ENCODE data around the gene RAD51B. TPM values are rescaled to one million over a fixed set of nuclear protein-coding genes. Genes with fewer than 3 reads are reported as not detected.

Gene RAD51B
- total and polyA plus RNA-seq, 8 donors, result 1.8 to 30.7 (median 15.3) TPM

DNA sequence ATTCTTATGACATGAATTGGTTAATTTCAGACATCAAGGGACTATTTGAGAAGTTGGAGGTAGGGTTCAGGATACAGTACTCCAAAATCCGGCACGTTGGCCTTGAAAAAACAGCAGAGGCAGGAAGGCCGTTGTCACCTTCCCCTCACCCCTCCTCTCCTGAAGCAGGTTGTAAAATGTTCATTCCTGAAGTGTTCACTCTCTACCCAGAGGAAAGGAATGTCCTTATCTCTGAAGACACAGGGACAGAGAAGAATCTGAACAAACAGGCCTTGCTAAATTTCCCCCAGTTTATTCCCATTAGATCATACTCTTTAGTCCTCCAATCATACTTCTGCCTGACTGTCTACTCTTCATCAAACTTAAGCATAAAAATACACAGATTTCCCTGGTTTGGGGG lies 659.7 kb downstream of the RAD51B start:
- Histone ChIP-seq H3K9me3 (no peaks in the 10 kb centered on the region), H3K4me3 (no peak overlapping the region), H3K27ac (no peak overlapping the region), H3K4me1 (peaks cover 24 to 54% (median 41%) of the 10 kb centered on the region in 4 donors), H3K27me3 (no peaks in the 10 kb centered on the region), H3K36me3 (no peaks in the 10 kb centered on the region)
- TF ChIP-seq POLR2A (IDR thresholded peaks at IDR 0.05), result no peak
- intact Hi-C loops (cut with DNase I; ENCODE audit: low total_unique reads), result no loop called here
- 86 to 95% (median 90%) methylated on average over 3 of the region's 3 CpGs for WGBS, 5 donors
- no peak for DNase-seq

GRCh38 chr14:68482018-68482417 lies 662.4 kb downstream of the RAD51B start:
- Histone ChIP-seq H3K9me3 (no peaks in the 10 kb centered on the region), H3K27me3 (no peaks in the 10 kb centered on the region), H3K27ac (peak overlapping the region in 1 of 5 donors; percentile 74), H3K36me3 (no peaks in the 10 kb centered on the region), H3K4me3 (no peak overlapping the region), H3K4me1 (peaks cover 26 to 57% (median 44%) of the 10 kb centered on the region in 4 donors)
- WGBS, 5 donors, result 85 to 94% (median 87%) methylated on average over 2 of the region's 2 CpGs
- DNase-seq, result no peak
- intact Hi-C loops (cut with DNase I; ENCODE audit: low total_unique reads), result no loop called here
- no peak for TF ChIP-seq CTCF (IDR thresholded peaks at IDR 0.05)
- TF ChIP-seq POLR2AphosphoS5 (IDR thresholded peaks at IDR 0.05), result no peak
- TF ChIP-seq POLR2A (IDR thresholded peaks at IDR 0.05), result no peak
- no peak for TF ChIP-seq EP300 (IDR thresholded peaks at IDR 0.05)

DNA sequence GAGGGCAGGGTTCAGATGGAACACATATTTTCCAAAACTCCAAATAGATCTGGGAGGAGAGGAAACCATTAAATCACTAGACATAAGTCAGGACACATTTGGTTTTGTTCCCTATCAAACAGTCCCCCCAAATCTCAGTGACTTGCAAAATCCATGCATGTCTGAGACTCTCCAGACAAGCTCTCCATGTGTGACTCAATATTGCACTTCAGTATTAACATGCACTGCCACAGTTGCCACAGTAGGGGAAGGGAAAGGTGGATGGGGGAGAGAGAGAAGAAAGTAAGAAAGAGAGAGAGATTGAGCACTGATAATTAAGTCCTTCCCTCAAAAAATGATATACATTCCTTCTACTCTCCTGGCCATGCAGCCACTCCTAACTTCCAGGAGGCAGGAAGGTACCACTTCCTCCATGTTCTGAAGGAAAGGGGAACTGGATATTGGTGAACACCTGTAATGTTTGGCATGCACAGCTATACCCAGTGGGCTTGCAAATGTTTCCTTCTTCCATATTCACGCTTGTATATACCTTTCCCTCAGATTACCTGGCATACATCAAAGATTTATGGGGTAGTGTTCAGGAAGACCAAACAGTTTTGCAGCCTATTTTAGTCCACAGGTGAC lies 663.3 kb downstream of the RAD51B start:
- TF ChIP-seq POLR2A (IDR thresholded peaks at IDR 0.05) (no peak), CTCF (IDR thresholded peaks at IDR 0.05) (no peak), POLR2AphosphoS5 (IDR thresholded peaks at IDR 0.05) (no peak), EP300 (IDR thresholded peaks at IDR 0.05) (no peak)
- peak overlapping the region in 3 of 5 donors; percentile 50 to 74 (median 52) for H3K27ac ChIP-seq
- no peaks in the 10 kb centered on the region for H3K36me3 ChIP-seq
- H3K27me3 ChIP-seq, result no peaks in the 10 kb centered on the region
- WGBS, 5 donors, result 90 to 94% (median 91%) methylated on average over 1 of the region's 1 CpG
- DNase-seq, result no peak
- H3K4me1 ChIP-seq, result peaks cover 23 to 60% (median 41%) of the 10 kb centered on the region in 4 donors
- H3K4me3 ChIP-seq, result no peak overlapping the region
- H3K9me3 ChIP-seq, result no peaks in the 10 kb centered on the region
- intact Hi-C loops (cut with DNase I; ENCODE audit: low total_unique reads), result no loop called here

GRCh38 chr14:68486033-68486732 lies 666.6 kb downstream of the RAD51B start:
- DNase-seq, result peak in 1 of 2 donors; percentile 61
- 45 to 68% (median 53%) methylated on average over 7 of the region's 7 CpGs for WGBS, 5 donors
- intact Hi-C loops (cut with DNase I; ENCODE audit: low total_unique reads), result no loop called here
- Histone ChIP-seq H3K4me1 (peaks cover 23 to 58% (median 41%) of the 10 kb centered on the region in 4 donors), H3K9me3 (no peaks in the 10 kb centered on the region), H3K36me3 (no peaks in the 10 kb centered on the region), H3K27ac (peak overlapping the region in 4 of 5 donors; percentile 6 to 74 (median 33)), H3K4me3 (no peak overlapping the region), H3K27me3 (no peaks in the 10 kb centered on the region)
- no peak for TF ChIP-seq POLR2AphosphoS5 (IDR thresholded peaks at IDR 0.05)
- no peak for TF ChIP-seq EP300 (IDR thresholded peaks at IDR 0.05)
- no peak for TF ChIP-seq POLR2A (IDR thresholded peaks at IDR 0.05)
- no peak for TF ChIP-seq CTCF (IDR thresholded peaks at IDR 0.05)

DNA sequence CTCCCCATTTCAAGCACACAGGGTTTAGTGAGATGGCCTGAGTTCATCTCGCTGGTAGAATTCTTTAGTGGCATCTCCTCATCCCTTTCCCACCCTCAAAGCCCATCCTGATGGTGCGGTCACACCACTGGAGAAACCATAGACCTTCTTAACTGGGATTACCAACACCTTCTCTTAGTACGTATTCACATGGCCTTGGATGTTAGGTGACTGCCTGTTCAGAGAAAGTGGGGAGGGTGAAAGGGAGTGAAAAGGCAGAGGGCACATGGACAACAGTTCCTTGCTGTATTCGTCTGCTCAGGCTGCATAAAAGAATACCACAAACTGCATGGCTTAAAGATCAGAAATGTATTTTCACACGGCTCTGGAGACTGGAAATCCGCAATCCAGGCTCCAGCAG lies 667.2 kb downstream of the RAD51B start:
- Histone ChIP-seq H3K27me3 (no peaks in the 10 kb centered on the region), H3K4me1 (peaks cover 23 to 54% (median 41%) of the 10 kb centered on the region in 4 donors), H3K9me3 (no peaks in the 10 kb centered on the region), H3K27ac (peak overlapping the region in 4 of 5 donors; percentile 6 to 74 (median 9)), H3K4me3 (no peak overlapping the region), H3K36me3 (no peaks in the 10 kb centered on the region)
- no peak for TF ChIP-seq CTCF (IDR thresholded peaks at IDR 0.05)
- TF ChIP-seq POLR2AphosphoS5 (IDR thresholded peaks at IDR 0.05), result no peak
- no peak for TF ChIP-seq POLR2A (IDR thresholded peaks at IDR 0.05)
- no peak for TF ChIP-seq EP300 (IDR thresholded peaks at IDR 0.05)
- intact Hi-C loops (cut with DNase I; ENCODE audit: low total_unique reads), result no loop called here
- no peak for DNase-seq
- WGBS, 5 donors, result 81 to 96% (median 93%) methylated on average over 6 of the region's 6 CpGs
